K562 (cell line): ENCODE data around the gene AHNAK. TPM values are rescaled to one million over a fixed set of nuclear protein-coding genes. Genes with fewer than 3 reads are reported as not detected.

ENCODE experiments used
- SFPQ ChIP-seq: fragments of 200-400 bp; formaldehyde crosslinking; IDR thresholded peaks from 2 replicates; pipeline ENCODE4 v1.6.1; 2017; ENCODE audit warnings: mild to moderate bottlenecking, low read depth, low read length, moderate library complexity
- SNIP1 ChIP-seq: fragments of 450-650 bp; IDR thresholded peaks from 2 replicates; pipeline ENCODE4 v1.7.1; 2017; ENCODE audit warnings: low read depth, mild to moderate bottlenecking
- TFAP4 ChIP-seq: sonication (generic); formaldehyde crosslinking; IDR thresholded peaks from 2 replicates; pipeline ENCODE4 v1.8.0; 2022; ENCODE audit warnings: missing genetic modification reagents, mild to moderate bottlenecking, moderate library complexity, borderline replicate concordance
- TRIM28 ChIP-seq: fragments of 450-650 bp; IDR thresholded peaks from 2 replicates; pipeline ENCODE4 v1.6.1; 2017
- TSHZ1 ChIP-seq: fragments of 250-450 bp; sonication (Bioruptor Pico); IDR thresholded peaks from 2 replicates; pipeline ENCODE4 v1.4.0; 2020; ENCODE audit warnings: mild to moderate bottlenecking, moderate library complexity
- ZNF449 ChIP-seq: fragments of 250-450 bp; sonication (Bioruptor Pico); IDR thresholded peaks from 2 replicates; pipeline ENCODE4 v1.8.0; 2022; ENCODE audit warnings: moderate library complexity, mild to moderate bottlenecking, inconsistent platforms
- ZNF707 ChIP-seq: fragments of 250-450 bp; sonication (Bioruptor Pico); conservative IDR thresholded peaks from 2 replicates; pipeline ENCODE4 v1.8.0; 2022; ENCODE audit warnings: inconsistent platforms, mild to moderate bottlenecking, moderate library complexity
- polyA plus RNA-seq, 8 experiments: library from polyadenylated mRNA; depleted of rRNA in 4 of 8; stranded (reverse) in 5 of 8; unstranded in 3 of 8; fragments of >200 nt; fragmentation: Nextera tagmentation in 2 of 8; fragmentation: Illumina TruSeq in 1 of 8; extraction: Ambion mirVana in 2 of 8; extraction: Trizol in 1 of 8; gene quantifications; 2 replicates each; pipeline versions ENCODE4 v1.2.1 to v1.2.3, GENCODE V29; 2011 to 2014; ENCODE audit warnings: inconsistent platforms in 1 of 8, missing spikeins in 1 of 8
- total RNA-seq, 7 experiments: library from RNA; depleted of rRNA in 6 of 7; stranded (reverse); fragments of >200 nt in 6 of 7; fragmentation: Illumina TruSeq in 2 of 7; extraction: Trizol in 2 of 7; gene quantifications; 2 replicates each; pipeline versions ENCODE4 v1.2.1 to v1.2.3, GENCODE V29; 2011 to 2021; ENCODE audit warnings: low replicate concordance in 1 of 7

Gene AHNAK
- total and polyA plus RNA-seq, 9 of the 15 experiments (the other 6 are each of a cell fraction or from before 2014, with no cell fraction given) = 1.5 to 89.7 (median 45.0) TPM

GRCh38 chr11:62539238-62539925, 7.2 kb downstream of the AHNAK start (continued):
- TF ChIP-seq TSHZ1 (CRISPR knock-in tag) (no peak), SNIP1 (no peak), SFPQ (no peak), TFAP4 (CRISPR knock-in tag) (peak; percentile 21; the same call in 1 of the 2 replicates), ZNF449 (CRISPR knock-in tag) (no peak), ZNF707 (CRISPR knock-in tag) (no peak), TRIM28 (no peak)
